OCI-LY3 (cell line): ENCODE results near the gene CDH8.

Experiments
- EZH2phosphoT487 ChIP-seq: fragments of 200-600 bp; shearing (Covaris generic); IDR thresholded peaks from 2 replicates; pipeline ENCODE4 v1.6.1; 2018; ENCODE audit warnings: antibody characterized with exemption, mixed run types, low read depth
- TF ChIP-seq, protein P1 (sequence below): fragments of 200-600, 300-600 bp; sonication (generic); IDR thresholded peaks from 2 replicates; pipeline ENCODE4 v1.5.1; 2014; ENCODE audit warnings: antibody characterized with exemption, low read length, low read depth

DNA sequence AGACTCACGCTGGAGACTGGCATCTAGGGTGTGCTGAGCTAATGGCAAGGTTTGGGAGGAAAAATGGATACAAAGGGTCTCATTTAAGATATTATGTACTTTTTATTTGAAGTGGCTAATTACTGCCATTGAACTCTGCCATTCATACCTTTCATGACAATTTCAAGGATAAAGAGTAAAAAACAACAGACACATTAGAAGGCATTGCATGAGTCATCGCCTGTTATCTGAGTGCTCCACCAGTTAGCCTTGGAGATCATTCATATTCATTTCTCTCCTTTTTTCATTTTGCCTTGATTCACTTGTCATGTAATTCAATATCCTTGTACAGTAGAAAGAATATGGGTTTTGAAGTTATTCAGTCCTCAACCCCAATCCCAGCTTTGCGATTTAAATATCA lies 109.5 kb downstream of the CDH8 start:
- TF ChIP-seq, protein P1, sequence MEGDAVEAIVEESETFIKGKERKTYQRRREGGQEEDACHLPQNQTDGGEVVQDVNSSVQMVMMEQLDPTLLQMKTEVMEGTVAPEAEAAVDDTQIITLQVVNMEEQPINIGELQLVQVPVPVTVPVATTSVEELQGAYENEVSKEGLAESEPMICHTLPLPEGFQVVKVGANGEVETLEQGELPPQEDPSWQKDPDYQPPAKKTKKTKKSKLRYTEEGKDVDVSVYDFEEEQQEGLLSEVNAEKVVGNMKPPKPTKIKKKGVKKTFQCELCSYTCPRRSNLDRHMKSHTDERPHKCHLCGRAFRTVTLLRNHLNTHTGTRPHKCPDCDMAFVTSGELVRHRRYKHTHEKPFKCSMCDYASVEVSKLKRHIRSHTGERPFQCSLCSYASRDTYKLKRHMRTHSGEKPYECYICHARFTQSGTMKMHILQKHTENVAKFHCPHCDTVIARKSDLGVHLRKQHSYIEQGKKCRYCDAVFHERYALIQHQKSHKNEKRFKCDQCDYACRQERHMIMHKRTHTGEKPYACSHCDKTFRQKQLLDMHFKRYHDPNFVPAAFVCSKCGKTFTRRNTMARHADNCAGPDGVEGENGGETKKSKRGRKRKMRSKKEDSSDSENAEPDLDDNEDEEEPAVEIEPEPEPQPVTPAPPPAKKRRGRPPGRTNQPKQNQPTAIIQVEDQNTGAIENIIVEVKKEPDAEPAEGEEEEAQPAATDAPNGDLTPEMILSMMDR: no peak
- no peak for TF ChIP-seq EZH2phosphoT487
